ENCODE results near the gene SUGT1.
A peak's percentile ranks its signal among the peaks of the same experiment; 100 is the strongest.
"Not testable (repeated sequence)": the region's sequence is repeated elsewhere in the genome, so short reads cannot be mapped to it uniquely, and the experiment has no call there.

SUGT1 gene

GRCh38 chr13:52670726-52671125 is 18.1 kb downstream of the SUGT1 start:
- no peak for DNase-seq

- no peak for DNase-seq
Observed at GRCh38 chr13:52673465-52673864, 20.8 kb downstream of the SUGT1 start.

GRCh38 chr13:52677823-52678222 is 25.2 kb downstream of the SUGT1 start:
- no peak for DNase-seq

- not testable (repeated sequence) for DNase-seq
Observed at GRCh38 chr13:52685806-52686205, 33.2 kb downstream of the SUGT1 start.

GRCh38 chr13:52686376-52686775 is 33.7 kb downstream of the SUGT1 start:
- DNase-seq = no peak

- peak; percentile 34 to 47 for DNase-seq
Observed at GRCh38 chr13:52695856-52696255, 43.2 kb downstream of the SUGT1 start.

- no peak for DNase-seq
Observed at GRCh38 chr13:52696566-52696965, 43.9 kb downstream of the SUGT1 start.

- no peak for DNase-seq
Observed at GRCh38 chr13:52701728-52702465, 49.3 kb downstream of the SUGT1 start.

- DNase-seq = no peak
Observed at GRCh38 chr13:52703482-52703881, 50.8 kb downstream of the SUGT1 start.

GRCh38 chr13:52706081-52706480 is 53.4 kb downstream of the SUGT1 start:
- no peak for DNase-seq

GRCh38 chr13:52707375-52707774 is 54.7 kb downstream of the SUGT1 start:
- no peak for DNase-seq

- DNase-seq = not testable (repeated sequence)
Observed at GRCh38 chr13:52708266-52708665, 55.6 kb downstream of the SUGT1 start.

GRCh38 chr13:52711286-52711685 is 58.6 kb downstream of the SUGT1 start:
- DNase-seq = no peak

- no peak for DNase-seq
Observed at GRCh38 chr13:52712385-52712784, 59.7 kb downstream of the SUGT1 start.

GRCh38 chr13:52713894-52714293 is 61.3 kb downstream of the SUGT1 start:
- DNase-seq = no peak

- not testable (repeated sequence) for DNase-seq
Observed at GRCh38 chr13:52720904-52721303, 68.3 kb downstream of the SUGT1 start.

- not testable (repeated sequence) for DNase-seq
Observed at GRCh38 chr13:52721356-52721755, 68.7 kb downstream of the SUGT1 start.

GRCh38 chr13:52723181-52723580 is 70.5 kb downstream of the SUGT1 start:
- DNase-seq = no peak

GRCh38 chr13:52725302-52725701 is 72.7 kb downstream of the SUGT1 start:
- DNase-seq = no peak

- DNase-seq = no peak
Observed at GRCh38 chr13:52726258-52726657, 73.6 kb downstream of the SUGT1 start.

GRCh38 chr13:52734075-52734623 is 81.5 kb downstream of the SUGT1 start:
- no peak for DNase-seq

GRCh38 chr13:52736891-52737290 is 84.3 kb downstream of the SUGT1 start:
- DNase-seq = no peak

GRCh38 chr13:52737451-52737850 is 84.8 kb downstream of the SUGT1 start:
- DNase-seq = no peak

- DNase-seq = no peak
Observed at GRCh38 chr13:52737965-52738364, 85.3 kb downstream of the SUGT1 start.
